Fibroblast of the conjunctiva (primary cell): ENCODE data around the gene MAFF.
"Not testable (repeated sequence)": the region's sequence is repeated elsewhere in the genome, so short reads cannot be mapped to it uniquely, and the experiment has no call there.

Experiments used
- DNase-seq: peaks from one replicate; pipeline ENCODE4 v3.0.0-alpha.2; 2010; ENCODE audit warnings: low read depth

The MAFF gene

GRCh38 chr22:38177926-38178604 lies 23.7 kb upstream of the MAFF start:
- DNase-seq = peak; percentile 50

GRCh38 chr22:38178605-38178937 lies 23.2 kb upstream of the MAFF start:
- not testable (repeated sequence) for DNase-seq

- no peak for DNase-seq
Measured at GRCh38 chr22:38180841-38181452, 20.8 kb upstream of the MAFF start.

GRCh38 chr22:38181453-38182200 lies 20.2 kb upstream of the MAFF start, which contains the start of gene PLA2G6:
Gene PLA2G6, minus strand, starts transcription at chr22:38181830. Its CDS starts 12,404 bp downstream, at chr22:38169426.
- peak; percentile 99 for DNase-seq

GRCh38 chr22:38184788-38185187 lies 17.0 kb upstream of the MAFF start:
- no peak for DNase-seq

DNA sequence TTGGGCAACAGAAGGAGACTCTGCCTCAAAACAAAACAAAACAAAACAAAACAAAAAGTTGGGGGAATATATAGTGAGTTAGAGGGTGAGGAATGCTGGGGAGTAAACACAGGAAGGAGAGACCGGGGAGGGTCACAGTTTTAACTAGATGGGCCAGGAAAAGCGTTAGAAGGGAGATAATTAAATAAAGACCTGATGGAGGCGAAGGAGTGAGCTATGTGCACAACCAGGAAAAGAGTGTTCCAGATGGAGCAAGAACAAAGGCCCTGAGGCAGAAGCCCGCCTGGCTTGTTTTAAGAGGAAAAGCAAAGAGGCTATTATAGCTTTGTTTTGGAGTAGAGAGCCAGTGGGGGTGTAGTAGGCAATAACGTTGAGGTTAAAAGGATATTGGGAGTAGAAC lies 15.4 kb upstream of the MAFF start:
- no peak for DNase-seq

DNA sequence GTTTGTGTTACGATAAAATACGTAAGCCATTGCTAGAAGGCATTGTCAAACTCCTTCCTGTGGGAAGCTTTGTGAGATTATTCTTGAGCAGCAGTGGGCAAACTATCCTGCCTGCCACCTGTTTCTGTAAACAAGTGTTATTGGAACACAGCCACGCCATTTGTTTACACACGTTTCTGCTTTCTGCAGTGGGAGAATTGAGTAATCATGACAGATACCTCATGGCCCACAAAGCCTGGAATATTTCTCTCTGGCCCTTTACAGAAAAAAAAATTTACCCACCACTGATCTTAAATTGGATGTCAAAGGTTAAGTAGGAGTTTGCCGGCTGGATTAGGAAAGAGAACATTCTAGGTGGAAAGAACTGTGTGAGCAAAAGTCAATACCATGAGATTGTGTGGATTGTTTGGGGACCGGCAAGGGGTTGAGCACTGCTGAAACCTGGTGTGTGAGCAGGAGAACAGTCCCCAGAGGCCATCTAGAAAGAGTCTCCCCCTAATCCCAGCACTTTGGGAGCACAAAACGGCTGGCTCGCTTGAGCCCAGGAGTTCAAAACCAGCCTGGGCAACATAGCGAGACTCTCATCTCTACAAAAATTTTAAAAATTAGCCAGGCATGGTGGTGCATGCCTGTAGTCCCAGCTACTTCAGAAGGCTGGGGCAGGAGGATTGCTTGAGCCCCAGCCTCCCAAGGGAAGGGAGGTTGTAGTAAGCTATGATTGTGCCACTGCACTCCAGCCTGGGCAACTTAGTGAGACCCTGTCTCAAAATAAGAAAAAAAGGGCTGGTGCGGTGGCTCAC lies 14.2 kb upstream of the MAFF start:
- no peak for DNase-seq

DNA sequence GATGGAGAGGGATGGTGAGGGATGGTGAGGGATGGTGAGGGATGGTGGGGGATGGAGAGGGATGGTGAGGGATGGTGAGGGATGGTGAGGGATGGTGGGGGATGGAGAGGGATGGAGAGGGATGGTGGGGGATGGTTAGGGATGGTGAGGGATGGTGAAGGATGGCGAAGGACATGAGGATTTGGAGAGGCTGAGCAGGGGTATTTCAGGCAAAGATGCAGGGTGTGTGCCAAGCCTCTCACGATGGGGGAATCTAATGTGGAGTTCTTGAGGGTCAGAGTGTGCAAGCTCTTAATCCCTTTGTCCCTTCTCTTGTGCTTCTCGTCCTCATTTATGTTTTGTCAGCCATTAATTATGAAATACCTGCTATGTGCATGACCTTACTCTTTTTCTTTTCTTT lies 12.7 kb upstream of the MAFF start:
- no peak for DNase-seq

DNA sequence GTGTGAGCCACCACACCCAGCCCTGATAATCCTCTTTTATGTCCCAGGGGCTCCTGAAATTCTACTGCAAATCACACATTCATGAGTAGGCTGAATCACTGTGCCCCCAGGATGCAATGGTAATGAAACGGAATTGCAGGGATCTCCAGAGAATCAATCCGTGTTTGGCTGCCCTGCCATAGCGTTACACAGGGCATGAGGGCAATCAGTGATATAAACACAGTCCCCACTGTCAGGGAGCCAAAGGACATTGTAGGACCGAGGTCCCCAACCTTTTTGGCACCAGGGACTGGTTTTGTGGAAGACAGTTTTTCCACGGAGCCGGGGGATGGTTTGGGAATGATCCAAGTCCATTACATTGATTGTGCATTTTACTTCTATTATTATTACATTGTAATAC lies 11.2 kb upstream of the MAFF start:
- no peak for DNase-seq

DNA sequence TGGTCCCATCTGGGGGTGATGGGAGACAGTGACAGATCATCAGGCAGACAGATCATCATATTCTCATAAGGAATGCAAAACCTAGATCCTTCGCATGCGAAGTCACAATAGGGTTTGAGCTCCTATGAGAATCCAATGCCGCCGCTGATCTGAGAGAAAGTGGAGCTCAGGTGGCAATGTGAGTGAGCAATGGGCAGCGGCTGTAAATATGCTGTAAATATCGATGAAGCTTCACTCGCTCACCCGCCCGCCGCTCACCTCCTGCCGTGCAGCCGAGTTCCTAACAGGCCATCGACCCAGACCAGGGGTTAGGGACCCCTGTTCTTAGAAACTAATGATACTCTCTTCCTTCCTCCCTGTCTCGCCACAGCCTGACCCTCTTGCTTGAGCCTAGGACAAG lies 10.7 kb upstream of the MAFF start:
- DNase-seq = no peak

- DNase-seq = no peak
Measured at GRCh38 chr22:38191731-38192474, 9.9 kb upstream of the MAFF start.

- no peak for DNase-seq
Measured at GRCh38 chr22:38192475-38192863, 9.3 kb upstream of the MAFF start.

- no peak for DNase-seq
Measured at GRCh38 chr22:38193580-38193979, 8.2 kb upstream of the MAFF start.

DNA sequence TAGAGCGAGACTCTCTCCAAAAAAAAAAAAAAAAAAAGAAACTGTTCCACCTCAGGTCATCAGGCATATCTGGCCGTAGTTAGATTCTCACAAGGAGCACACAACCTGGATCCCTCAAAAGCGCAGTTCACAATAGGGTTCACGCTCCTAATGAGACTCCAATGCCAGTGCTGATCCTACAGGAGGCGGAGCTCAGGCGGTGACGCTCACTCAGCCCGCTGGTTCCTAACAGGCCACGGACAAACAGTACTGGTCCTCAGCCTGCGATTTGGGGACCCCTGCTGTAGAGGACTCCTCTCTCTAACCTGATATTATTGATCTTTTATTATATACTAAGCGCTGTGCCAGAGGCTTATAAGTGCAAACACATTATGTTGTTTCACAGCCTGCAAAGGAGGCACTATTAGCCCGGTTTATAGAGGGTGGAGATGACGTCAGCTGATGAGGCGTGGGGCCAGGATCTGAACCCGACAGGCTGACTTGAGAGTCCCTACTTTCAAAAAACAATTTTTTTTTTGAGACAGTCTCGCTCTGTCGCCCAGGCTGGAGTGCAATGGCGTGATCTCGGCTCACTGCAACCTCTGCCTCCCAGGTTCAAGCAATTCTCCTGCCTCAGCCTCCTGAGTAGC lies 4.9 kb upstream of the MAFF start:
- DNase-seq = no peak

DNA sequence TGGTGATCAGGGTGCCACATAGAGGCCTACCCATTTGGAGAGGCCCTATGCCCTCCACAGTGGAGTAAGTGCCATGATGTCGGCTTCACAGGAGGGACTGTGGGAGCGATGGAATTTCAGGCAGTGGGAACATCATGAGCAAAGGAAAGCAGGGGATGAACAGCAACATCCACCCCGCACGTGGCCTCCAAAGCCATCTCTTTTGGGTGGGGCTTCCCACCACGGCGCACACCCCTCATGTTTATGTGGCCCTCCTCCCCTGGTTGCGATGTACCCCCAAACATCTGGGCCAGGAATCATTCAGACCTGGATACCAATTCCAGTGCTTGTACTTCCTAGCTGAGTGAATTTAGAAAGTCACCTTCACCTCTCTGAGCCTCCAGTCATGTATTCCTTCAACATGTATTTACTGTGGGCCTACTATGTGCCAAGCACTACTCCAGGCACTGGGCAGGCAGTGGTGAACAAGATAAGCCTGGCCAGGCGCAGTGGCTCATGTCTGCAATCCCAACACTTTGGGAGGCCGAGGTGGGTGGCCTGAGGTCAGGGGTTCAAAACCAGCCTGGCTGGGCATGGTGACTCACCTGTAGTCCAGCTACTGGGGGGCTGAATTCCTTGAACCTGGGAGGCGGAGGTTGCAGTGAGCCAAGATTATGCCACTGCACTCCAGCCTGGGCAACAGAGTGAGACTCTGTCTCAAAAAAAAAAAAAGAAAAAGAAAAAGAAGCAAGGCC lies 1.8 kb upstream of the MAFF start:
- no peak for DNase-seq

GRCh38 chr22:38201371-38201710 lies 453 bp upstream of the MAFF start:
- no peak for DNase-seq

GRCh38 chr22:38202437-38203089 lies 769 bp downstream of the MAFF start:
- DNase-seq = peak; percentile 75

- DNase-seq = no peak
Measured at GRCh38 chr22:38203090-38203810, 1.5 kb downstream of the MAFF start.

- no peak for DNase-seq
Measured at GRCh38 chr22:38203855-38204514, 2.2 kb downstream of the MAFF start.
